Endometrial microvascular endothelial cells (primary cell): ENCODE measurements around the gene VSIR. TPM values are rescaled to one million over a fixed set of nuclear protein-coding genes. Genes with fewer than 3 reads are reported as not detected.

ENCODE experiments used
- in situ Hi-C: cut with HindIII; loops from 2 replicates; pipeline ENCODE4 v1.10.0; 2017; ENCODE audit warnings: low sequenced_read_pairs, low pct_unique_long_range_greater_than_20kb; ENCODE audit errors: inconsistent ontology term
- total RNA-seq: library from RNA; depleted of rRNA; stranded (reverse); fragments of >200 nt; gene quantifications from one replicate; pipeline ENCODE4 v1.2.3, GENCODE V29; 2015; ENCODE audit errors: inconsistent ontology term

The VSIR gene
- total RNA-seq, 1 donor from 2014 or later, result 30.2 TPM

- in situ Hi-C loops, result no loop called here
Observed at GRCh38 chr10:71767420-71768035, 5.8 kb downstream of the VSIR start.

GRCh38 chr10:71766717-71767419 is 6.5 kb downstream of the VSIR start:
- in situ Hi-C loops, result no loop called here

GRCh38 chr10:71765906-71766716 is 7.2 kb downstream of the VSIR start:
- in situ Hi-C loops, result no loop called here

GRCh38 chr10:71765176-71765904 is 8.0 kb downstream of the VSIR start:
- in situ Hi-C loops, result no loop called here

GRCh38 chr10:71763352-71764127 is 9.8 kb downstream of the VSIR start:
- in situ Hi-C loops, result no loop called here

GRCh38 chr10:71762324-71762723 is 11.0 kb downstream of the VSIR start:
- in situ Hi-C loops, result no loop called here

GRCh38 chr10:71761541-71762113 is 11.7 kb downstream of the VSIR start:
- in situ Hi-C loops, result no loop called here

GRCh38 chr10:71761105-71761511 is 12.2 kb downstream of the VSIR start:
- in situ Hi-C loops, result no loop called here

GRCh38 chr10:71757399-71757922 is 15.9 kb downstream of the VSIR start:
- in situ Hi-C loops, result no loop called here

GRCh38 chr10:71756311-71757191 is 16.8 kb downstream of the VSIR start:
- in situ Hi-C loops, result no loop called here

- in situ Hi-C loops, result no loop called here
Observed at GRCh38 chr10:71755179-71755879, 18.0 kb downstream of the VSIR start.

GRCh38 chr10:71754562-71754961 is 18.8 kb downstream of the VSIR start:
- in situ Hi-C loops, result no loop called here

GRCh38 chr10:71753960-71754505 is 19.3 kb downstream of the VSIR start:
- in situ Hi-C loops, result no loop called here

- in situ Hi-C loops, result no loop called here
Observed at GRCh38 chr10:71753091-71753959, 20.0 kb downstream of the VSIR start.

- in situ Hi-C loops, result no loop called here
Observed at GRCh38 chr10:71752391-71753090, 20.8 kb downstream of the VSIR start.
